OCI-LY7 (cell line): Measurements from ENCODE around the gene FLRT1.

Source experiments
- EZH2phosphoT487 ChIP-seq: fragments of 200-600 bp; sonication (generic); IDR thresholded peaks from 2 replicates; pipeline ENCODE4 v1.6.1; 2018; ENCODE audit warnings: low read depth, borderline replicate concordance, mild to moderate bottlenecking, mixed run types, antibody characterized with exemption, low read length, moderate library complexity, mixed read lengths
- TF ChIP-seq, protein P1 (sequence below): fragments of 200-600 bp; sonication (generic); conservative IDR thresholded peaks from 2 replicates; pipeline ENCODE4 v1.5.1; 2014; ENCODE audit warnings: mild to moderate bottlenecking, antibody characterized with exemption, low read length, moderate library complexity, mixed read lengths

DNA sequence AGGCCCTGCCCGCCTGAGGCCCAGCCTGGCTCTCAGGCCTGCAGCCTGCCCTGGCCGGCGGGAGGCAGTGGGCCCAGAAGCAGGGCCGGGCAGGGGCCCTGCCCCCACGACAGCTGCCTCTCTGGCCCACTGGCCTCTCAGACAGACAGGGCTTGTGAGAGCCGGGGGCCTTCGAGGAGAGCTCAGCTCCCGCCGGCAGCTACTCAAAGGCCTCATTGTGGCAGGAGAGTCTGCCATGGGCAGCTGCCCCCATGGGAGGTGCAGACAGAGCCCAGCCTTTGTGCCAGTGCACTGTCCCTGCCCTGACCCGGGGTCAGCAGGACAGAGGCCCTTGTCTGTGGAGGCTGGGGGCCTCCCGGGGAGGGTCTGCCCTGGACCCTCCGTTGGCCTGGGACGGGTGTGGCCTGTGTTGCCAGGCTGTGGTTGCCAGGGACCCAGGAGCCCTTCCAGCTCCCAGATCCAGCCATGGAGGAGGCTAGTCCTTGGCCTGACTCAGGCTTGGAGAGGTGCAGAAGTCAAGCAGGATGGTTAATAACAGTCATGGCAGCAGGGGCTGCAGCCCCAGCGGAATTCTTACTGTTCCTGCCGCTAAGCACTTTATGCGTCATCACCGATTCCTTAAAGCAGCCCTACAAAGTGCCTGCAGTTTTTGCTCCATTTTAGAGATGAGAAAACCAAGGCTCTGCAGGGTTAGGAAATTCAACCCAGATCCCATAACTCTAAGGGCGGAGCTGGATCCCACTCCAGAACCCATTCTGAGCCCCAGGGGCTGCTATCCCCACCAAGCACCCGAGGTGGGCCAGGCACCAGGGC is 12.5 kb downstream of the FLRT1 start:
- TF ChIP-seq, protein P1, sequence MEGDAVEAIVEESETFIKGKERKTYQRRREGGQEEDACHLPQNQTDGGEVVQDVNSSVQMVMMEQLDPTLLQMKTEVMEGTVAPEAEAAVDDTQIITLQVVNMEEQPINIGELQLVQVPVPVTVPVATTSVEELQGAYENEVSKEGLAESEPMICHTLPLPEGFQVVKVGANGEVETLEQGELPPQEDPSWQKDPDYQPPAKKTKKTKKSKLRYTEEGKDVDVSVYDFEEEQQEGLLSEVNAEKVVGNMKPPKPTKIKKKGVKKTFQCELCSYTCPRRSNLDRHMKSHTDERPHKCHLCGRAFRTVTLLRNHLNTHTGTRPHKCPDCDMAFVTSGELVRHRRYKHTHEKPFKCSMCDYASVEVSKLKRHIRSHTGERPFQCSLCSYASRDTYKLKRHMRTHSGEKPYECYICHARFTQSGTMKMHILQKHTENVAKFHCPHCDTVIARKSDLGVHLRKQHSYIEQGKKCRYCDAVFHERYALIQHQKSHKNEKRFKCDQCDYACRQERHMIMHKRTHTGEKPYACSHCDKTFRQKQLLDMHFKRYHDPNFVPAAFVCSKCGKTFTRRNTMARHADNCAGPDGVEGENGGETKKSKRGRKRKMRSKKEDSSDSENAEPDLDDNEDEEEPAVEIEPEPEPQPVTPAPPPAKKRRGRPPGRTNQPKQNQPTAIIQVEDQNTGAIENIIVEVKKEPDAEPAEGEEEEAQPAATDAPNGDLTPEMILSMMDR, result no peak
- TF ChIP-seq EZH2phosphoT487, result no peak
